Heart left ventricle (tissue), 16 donors: ENCODE data around the gene CHAT. TPM values are rescaled to one million over a fixed set of nuclear protein-coding genes. Genes with fewer than 3 reads are reported as not detected.

Source experiments
- ATAC-seq, 4 donors: fragments of 200-7000 bp; cut with Tn5 transposase; one replicate each; pipeline ENCODE4 v1.9.1; 2020 to 2022; ENCODE audit warnings: moderate library complexity in 4 of 4, mild to moderate bottlenecking in 3 of 4, moderate number of reproducible peaks in 1 of 4
- DNase-seq, 5 donors: peaks; one replicate each; pipeline ENCODE4 v3.0.0-alpha.2; 2020
- H3K27ac ChIP-seq, 12 donors: fragments of 200-600 bp; sonication (generic) in 4 of 12; one replicate each; pipeline versions ENCODE4 v1.5.0 to v1.8.0; 2016 to 2022; ENCODE audit warnings: mild to moderate bottlenecking in 2 of 12
- H3K27me3 ChIP-seq, 9 donors: fragments of 200-600 bp; sonication (generic) in 2 of 9; one replicate each; pipeline versions ENCODE4 v1.5.1 to v1.8.0; 2016 to 2022; ENCODE audit warnings: mild to moderate bottlenecking in 3 of 9
- H3K36me3 ChIP-seq, 9 donors: fragments of 200-600 bp; sonication (generic) in 2 of 9; one replicate each; pipeline versions ENCODE4 v1.5.0 to v1.8.0; 2018 to 2022; ENCODE audit warnings: mild to moderate bottlenecking in 2 of 9
- H3K4me1 ChIP-seq, 12 donors: fragments of 200-600 bp; sonication (generic) in 4 of 12; one replicate each; pipeline versions ENCODE4 v1.5.0 to v1.8.0; 2016 to 2022; ENCODE audit warnings: mild to moderate bottlenecking in 3 of 12
- H3K4me3 ChIP-seq, 12 donors: fragments of 200-600 bp; sonication (generic) in 4 of 12; one replicate each; pipeline versions ENCODE4 v1.5.0 to v1.8.0; 2017 to 2022; ENCODE audit warnings: mild to moderate bottlenecking in 9 of 12, moderate library complexity in 4 of 12
- H3K9me3 ChIP-seq, 12 donors: fragments of 200-600 bp; sonication (generic) in 4 of 12; one replicate each; pipeline versions ENCODE4 v1.5.0 to v1.8.0; 2016 to 2022; ENCODE audit warnings: mild to moderate bottlenecking in 1 of 12
- POLR2A ChIP-seq, 2 donors: fragments of 450-650 bp; IDR thresholded peaks; one replicate each; pipeline ENCODE4 v1.6.1; 2017; ENCODE audit warnings: antibody characterized with exemption in 2 of 2, mild to moderate bottlenecking in 2 of 2, moderate library complexity in 2 of 2
- WGBS, 4 donors: extraction: QIAGEN DNeasy Blood & Tissue Kit in 2 of 4; methylation state at CpG; one replicate each; pipeline versions ENCODE4 v1.1.5 to v1.1.7; 2013 to 2018; 5-methylcytosine and 5-hydroxymethylcytosine counted together
- intact Hi-C, 10 donors: fragments of 100-400 bp; cut with DNase I; formaldehyde crosslinking; loops; one replicate each; pipeline versions ENCODE4 v1.11.1 to v1.14.2; 2022
- polyA plus RNA-seq, 2 donors: library from polyadenylated mRNA; stranded (reverse); fragments of 200-250 nt; gene quantifications; one replicate each; pipeline ENCODE4 v1.2.3, GENCODE V29; 2013
- total RNA-seq, 9 donors: library from RNA; depleted of rRNA in 2 of 9; stranded (reverse); fragments of >200 nt in 2 of 9; fragmentation: NEBNext Ultra II Directional in 3 of 9; extraction: Animal tissue kit (Norgen Biotek cat#: 25700) in 3 of 9; gene quantifications; one replicate each; pipeline versions ENCODE4 v1.1.0 to v1.2.4, GENCODE V29; 2016 to 2023
- TF ChIP-seq, protein P1 (sequence below), 12 donors: fragments of 200-600 bp; sonication (generic) in 4 of 12; IDR thresholded peaks; one replicate each; pipeline versions ENCODE4 v1.5.0 to v1.8.0; 2018 to 2022; ENCODE audit warnings: antibody characterized with exemption in 12 of 12, mild to moderate bottlenecking in 5 of 12
- donor health status: ischemic (EF 13 %, LVEDD 7.1; RV severe dilation, severe dysfunction).
- donor health status: healthy with polysubstance abuse.
- donor health status: DM: no; HTN: yes; CAD: no.
- donor health status: DM: no; HTN: no; CAD: no.
- donor health status: ischemic (EF 25% LVEDD 6.9; RV normal size, moderate dysfunction).
- donor health status: ischemic (EF 25% LVEDD 5.7; RV mildly dilated, moderate dysfunction).
- donor health status: healthy.
- donor health status: DM: yes; HTN: yes; CAD: no.
- donor health status: ischemic (EF 35%, LVEDD 5.7; RV mildly dilated, moderate dysfunction).
- donor health status: nonischemic (EF 11% LVEDD 7.7; RV severe dilation, severe dysfunction).
- donor health status: DM: yes; HTN: yes; CAD: no.
- donor health status: PGD.
- donor health status: ischemic (EF 29% LVEDD 5.4; RV normal size, mild dysfunction).
- donor health status: nonischemic (EF 23%, LVEDD 6.1; RV moderate dilation, normal function).

Gene CHAT
- total and polyA plus RNA-seq, 11 donors, result not detected

GRCh38 chr10:49653273-49653929 lies 39.6 kb downstream of the CHAT start:
- peaks cover 0 to 3% (median 0%) of the 10 kb centered on the region in 12 donors for H3K9me3 ChIP-seq
- TF ChIP-seq, protein P1, sequence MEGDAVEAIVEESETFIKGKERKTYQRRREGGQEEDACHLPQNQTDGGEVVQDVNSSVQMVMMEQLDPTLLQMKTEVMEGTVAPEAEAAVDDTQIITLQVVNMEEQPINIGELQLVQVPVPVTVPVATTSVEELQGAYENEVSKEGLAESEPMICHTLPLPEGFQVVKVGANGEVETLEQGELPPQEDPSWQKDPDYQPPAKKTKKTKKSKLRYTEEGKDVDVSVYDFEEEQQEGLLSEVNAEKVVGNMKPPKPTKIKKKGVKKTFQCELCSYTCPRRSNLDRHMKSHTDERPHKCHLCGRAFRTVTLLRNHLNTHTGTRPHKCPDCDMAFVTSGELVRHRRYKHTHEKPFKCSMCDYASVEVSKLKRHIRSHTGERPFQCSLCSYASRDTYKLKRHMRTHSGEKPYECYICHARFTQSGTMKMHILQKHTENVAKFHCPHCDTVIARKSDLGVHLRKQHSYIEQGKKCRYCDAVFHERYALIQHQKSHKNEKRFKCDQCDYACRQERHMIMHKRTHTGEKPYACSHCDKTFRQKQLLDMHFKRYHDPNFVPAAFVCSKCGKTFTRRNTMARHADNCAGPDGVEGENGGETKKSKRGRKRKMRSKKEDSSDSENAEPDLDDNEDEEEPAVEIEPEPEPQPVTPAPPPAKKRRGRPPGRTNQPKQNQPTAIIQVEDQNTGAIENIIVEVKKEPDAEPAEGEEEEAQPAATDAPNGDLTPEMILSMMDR (IDR thresholded peaks at IDR 0.05), result no peak
- TF ChIP-seq POLR2A (IDR thresholded peaks at IDR 0.05), result no peak
- H3K4me3 ChIP-seq, result no peak overlapping the region
- DNase-seq, result no peak
- no peak overlapping the region for H3K27ac ChIP-seq
- no peaks in the 10 kb centered on the region for H3K36me3 ChIP-seq
- H3K27me3 ChIP-seq, result peaks cover 0 to 31% (median 4%) of the 10 kb centered on the region in 9 donors
- intact Hi-C loops, result no loop called here
- WGBS, 4 donors, result 74 to 89% (median 83%) methylated on average over 5 to 11 of the region's 11 CpGs
- no peak for ATAC-seq
- no peaks in the 10 kb centered on the region for H3K4me1 ChIP-seq

GRCh38 chr10:49654036-49654693 lies 40.3 kb downstream of the CHAT start:
- Histone ChIP-seq H3K27ac (no peak overlapping the region), H3K36me3 (no peaks in the 10 kb centered on the region), H3K4me1 (no peaks in the 10 kb centered on the region), H3K9me3 (peaks cover 0 to 11% (median 4%) of the 10 kb centered on the region in 12 donors), H3K4me3 (no peak overlapping the region), H3K27me3 (peaks cover 0 to 27% (median 4%) of the 10 kb centered on the region in 9 donors)
- WGBS, 4 donors, result 40 to 46% (median 44%) methylated on average over 3 to 5 of the region's 5 CpGs
- intact Hi-C loops, result no loop called here
- DNase-seq, result no peak
- no peak for TF ChIP-seq POLR2A (IDR thresholded peaks at IDR 0.05)
- TF ChIP-seq, protein P1 (IDR thresholded peaks at IDR 0.05), result no peak
- no peak for ATAC-seq

DNA sequence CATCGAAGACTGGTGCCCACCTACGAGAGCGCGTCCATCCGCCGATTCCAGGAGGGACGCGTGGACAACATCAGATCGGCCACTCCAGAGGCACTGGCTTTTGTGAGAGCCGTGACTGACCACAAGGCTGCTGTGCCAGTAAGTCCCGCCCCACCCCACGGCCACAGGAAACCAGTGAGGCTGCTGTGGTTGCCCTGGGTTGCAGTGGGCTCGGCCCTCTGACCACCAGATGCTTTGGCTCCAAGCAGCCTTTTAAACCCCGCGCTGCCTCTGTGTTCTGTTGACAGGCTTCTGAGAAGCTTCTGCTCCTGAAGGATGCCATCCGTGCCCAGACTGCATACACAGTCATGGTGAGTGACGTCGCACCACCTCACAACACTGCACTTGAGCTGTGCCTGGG lies 41.3 kb downstream of the CHAT start:
- WGBS, 4 donors, result 85 to 88% (median 85%) methylated on average over 14 to 18 of the region's 18 CpGs
- H3K27ac ChIP-seq, result no peak overlapping the region
- TF ChIP-seq POLR2A (IDR thresholded peaks at IDR 0.05), result no peak
- TF ChIP-seq, protein P1 (IDR thresholded peaks at IDR 0.05), result no peak
- intact Hi-C loops, result no loop called here
- no peak for ATAC-seq
- DNase-seq, result no peak
- H3K9me3 ChIP-seq, result peaks cover 0 to 18% (median 9%) of the 10 kb centered on the region in 12 donors
- H3K4me3 ChIP-seq, result no peak overlapping the region
- H3K27me3 ChIP-seq, result peaks cover 0 to 23% (median 0%) of the 10 kb centered on the region in 9 donors
- no peaks in the 10 kb centered on the region for H3K4me1 ChIP-seq
- H3K36me3 ChIP-seq, result no peaks in the 10 kb centered on the region

DNA sequence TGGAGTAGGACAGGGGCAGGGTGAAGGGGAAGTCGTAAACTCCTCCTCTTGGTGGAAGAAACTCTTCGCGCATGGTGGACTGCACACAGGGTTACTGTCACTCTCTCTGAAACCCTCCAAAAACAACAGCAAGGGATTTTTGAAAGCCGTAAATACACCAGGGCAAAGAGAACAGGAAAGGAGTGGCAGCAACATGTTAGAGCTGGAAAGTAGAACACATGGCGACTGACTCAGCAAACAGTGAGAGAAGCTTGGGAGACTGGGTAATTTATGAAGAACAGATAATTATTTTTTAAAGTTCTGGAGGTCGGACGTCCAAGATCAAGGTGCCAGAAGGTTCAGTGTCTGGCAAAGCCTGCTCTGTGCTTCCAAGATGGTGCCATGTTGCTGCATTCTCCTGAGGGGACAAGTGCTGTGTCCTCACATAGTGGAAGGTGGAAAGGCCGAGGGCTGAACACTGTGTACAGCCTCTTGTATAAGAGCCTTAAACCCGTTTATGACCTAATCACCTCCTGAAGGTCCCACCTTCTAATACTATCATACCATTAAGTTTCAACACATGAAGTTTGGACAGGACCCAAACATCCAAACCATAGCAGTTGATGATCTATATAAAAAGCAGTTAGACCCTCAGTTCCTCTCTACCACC lies 43.1 kb downstream of the CHAT start:
- no peaks in the 10 kb centered on the region for H3K36me3 ChIP-seq
- 81 to 85% (median 82%) methylated on average over 9 of the region's 9 CpGs for WGBS, 4 donors
- DNase-seq, result no peak
- intact Hi-C loops, result no loop called here
- no peak overlapping the region for H3K4me3 ChIP-seq
- no peak overlapping the region for H3K27ac ChIP-seq
- no peak for TF ChIP-seq POLR2A (IDR thresholded peaks at IDR 0.05)
- H3K27me3 ChIP-seq, result peaks cover 0 to 11% (median 2%) of the 10 kb centered on the region in 9 donors
- no peak for ATAC-seq
- H3K4me1 ChIP-seq, result no peaks in the 10 kb centered on the region
- peaks cover 0 to 21% (median 10%) of the 10 kb centered on the region in 12 donors for H3K9me3 ChIP-seq
